ENCODE data around the gene ZFYVE27.

DNA sequence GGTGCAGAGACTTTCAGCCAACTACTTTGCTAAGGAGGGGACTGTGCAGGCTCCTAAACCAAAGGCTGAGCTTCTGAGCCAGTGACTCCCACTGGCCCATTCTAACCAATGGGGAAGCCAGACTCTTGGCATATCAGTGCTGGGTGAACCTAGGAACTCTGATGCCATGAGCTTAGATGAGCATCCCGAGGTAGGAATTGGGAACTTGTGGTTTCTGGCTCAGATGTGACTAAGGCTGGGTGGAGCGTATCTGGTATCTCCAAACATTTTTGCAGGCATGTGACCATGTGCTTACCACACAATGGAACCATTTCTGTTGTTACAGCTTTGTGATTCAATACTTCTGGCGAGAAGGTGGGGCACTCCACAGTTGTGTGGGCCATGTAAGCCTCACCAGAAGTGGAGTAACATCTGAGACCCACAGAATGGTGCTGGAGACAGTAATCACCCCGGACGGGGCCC is 47.3 kb upstream of the ZFYVE27 start:
- no peak for TF ChIP-seq ZNF341 (tag by site-specific recombination; IDR thresholded peaks at IDR 0.05; ENCODE audit: low read depth)
- no peak for TF ChIP-seq ZBTB1 (tag by site-specific recombination; IDR thresholded peaks at IDR 0.05)
- no peak for TF ChIP-seq ZBTB20 (tag by site-specific recombination; IDR thresholded peaks at IDR 0.05)
- TF ChIP-seq ZBTB8A (tag by site-specific recombination; IDR thresholded peaks at IDR 0.05): no peak
- no peak for TF ChIP-seq ZNF596 (tag by site-specific recombination; IDR thresholded peaks at IDR 0.05)

All from HEK293 (cell line).